Sigmoid colon (tissue), 7 donors: ENCODE measurements around the gene MIDN. TPM values are rescaled to one million over a fixed set of nuclear protein-coding genes. Genes with fewer than 3 reads are reported as not detected.
A peak's percentile ranks its signal among the peaks of the same experiment; 100 is the strongest.

ENCODE experiments used
- DNase-seq: peaks from one replicate; pipeline ENCODE4 v3.0.0-alpha.2; 2019
- H3K27ac ChIP-seq, 4 donors: fragments of 200-600 bp; sonication (generic); one replicate each; pipeline ENCODE4 v1.5.1; 2016 to 2019; ENCODE audit warnings: mild to moderate bottlenecking in 1 of 4
- H3K27me3 ChIP-seq, 3 donors: fragments of 200-600 bp; sonication (generic); one replicate each; pipeline ENCODE4 v1.5.1; 2019; ENCODE audit warnings: mild to moderate bottlenecking in 1 of 3
- H3K36me3 ChIP-seq, 4 donors: fragments of 200-600 bp; sonication (generic); one replicate each; pipeline ENCODE4 v1.5.1; 2016 to 2019
- H3K4me1 ChIP-seq, 4 donors: fragments of 200-600 bp; sonication (generic); one replicate each; pipeline ENCODE4 v1.5.1; 2017 to 2019
- H3K4me3 ChIP-seq, 4 donors: fragments of 200-600 bp; sonication (generic); one replicate each; pipeline ENCODE4 v1.5.1; 2017 to 2019; ENCODE audit warnings: mild to moderate bottlenecking in 2 of 4, moderate library complexity in 1 of 4
- H3K9me3 ChIP-seq, 4 donors: fragments of 200-600 bp in 3 of 4; sonication (generic) in 3 of 4; one replicate each; pipeline versions ENCODE4 v1.5.1 to v1.6.1; 2013 to 2019
- EP300 ChIP-seq, 4 donors: sonication (generic); formaldehyde crosslinking; IDR thresholded peaks; one replicate each; pipeline ENCODE4 v1.6.1; 2017; ENCODE audit warnings: antibody characterized with exemption in 4 of 4
- POLR2A ChIP-seq, 2 donors: fragments of 450-650 bp; IDR thresholded peaks; one replicate each; pipeline ENCODE4 v1.6.1; 2016; ENCODE audit warnings: antibody characterized with exemption in 2 of 2, mild to moderate bottlenecking in 2 of 2, moderate library complexity in 2 of 2
- POLR2AphosphoS5 ChIP-seq, 4 donors: sonication (generic); formaldehyde crosslinking; IDR thresholded peaks; one replicate each; pipeline ENCODE4 v1.6.1; 2017; ENCODE audit warnings: antibody characterized with exemption in 4 of 4
- WGBS, 2 donors: extraction: QIAGEN DNeasy Blood & Tissue Kit; methylation state at CpG; one replicate each; pipeline ENCODE4 v1.1.7; 2013; 5-methylcytosine and 5-hydroxymethylcytosine counted together
- intact Hi-C: fragments of 100-400 bp; cut with DNase I; formaldehyde crosslinking; loops from one replicate; pipeline ENCODE4 v1.15.1; 2023
- polyA plus RNA-seq, 3 donors: library from polyadenylated mRNA; stranded (reverse); fragments of 200-250 nt; gene quantifications; one replicate each; pipeline ENCODE4 v1.2.3, GENCODE V29; 2013
- total RNA-seq, 4 donors: library from RNA; depleted of rRNA; stranded (reverse); fragments of >200 nt; gene quantifications; one replicate each; pipeline ENCODE4 v1.1.0, GENCODE V29; 2016
- TF ChIP-seq, protein P1 (sequence below), 4 experiments: fragments of 450-650 bp in 3 of 4; fragments of 200-600 bp in 1 of 4; IDR thresholded peaks; one replicate each; pipeline ENCODE4 v1.5.1; 2016 to 2019; ENCODE audit warnings: antibody characterized with exemption in 4 of 4, mild to moderate bottlenecking in 3 of 4, moderate library complexity in 2 of 4
- donor health status: healthy with polysubstance abuse.
- donor health status: Bipolar disorder and iron deficiency.
- donor health status: healthy.

The MIDN gene
- total and polyA plus RNA-seq, 7 donors = 14.6 to 87.0 (median 42.1) TPM

DNA sequence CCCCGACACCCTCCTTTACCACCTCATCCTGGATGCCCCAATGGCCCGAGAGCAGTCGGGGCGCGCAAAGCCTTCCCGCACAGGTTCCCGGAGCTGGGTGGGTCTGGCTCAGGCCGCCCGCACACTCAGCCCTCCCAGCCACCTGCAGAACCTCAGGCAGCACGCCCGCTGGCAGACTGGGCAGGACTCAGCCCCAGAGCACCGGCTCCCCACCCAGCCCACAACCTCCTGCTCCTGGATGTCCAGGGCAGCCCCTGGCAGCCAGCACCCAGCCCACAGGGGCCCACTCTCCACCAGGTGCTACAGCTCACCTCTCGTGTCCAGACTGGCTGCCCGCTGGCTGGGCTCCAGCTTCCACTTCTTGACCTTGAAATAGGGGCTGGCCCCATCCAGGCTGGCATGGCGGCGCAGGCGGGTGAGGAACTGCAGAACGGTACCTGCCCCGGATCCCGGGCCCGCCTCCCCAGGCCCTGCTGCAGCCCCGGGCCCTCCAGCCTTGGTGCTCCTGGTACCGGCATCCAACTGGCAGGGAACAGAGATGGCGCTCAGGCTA is 15.2 kb upstream of the MIDN start:
- TF ChIP-seq POLR2AphosphoS5 (IDR thresholded peaks at IDR 0.05) (no peak), POLR2A (IDR thresholded peaks at IDR 0.05) (no peak), EP300 (IDR thresholded peaks at IDR 0.05) (no peak)
- TF ChIP-seq, protein P1, sequence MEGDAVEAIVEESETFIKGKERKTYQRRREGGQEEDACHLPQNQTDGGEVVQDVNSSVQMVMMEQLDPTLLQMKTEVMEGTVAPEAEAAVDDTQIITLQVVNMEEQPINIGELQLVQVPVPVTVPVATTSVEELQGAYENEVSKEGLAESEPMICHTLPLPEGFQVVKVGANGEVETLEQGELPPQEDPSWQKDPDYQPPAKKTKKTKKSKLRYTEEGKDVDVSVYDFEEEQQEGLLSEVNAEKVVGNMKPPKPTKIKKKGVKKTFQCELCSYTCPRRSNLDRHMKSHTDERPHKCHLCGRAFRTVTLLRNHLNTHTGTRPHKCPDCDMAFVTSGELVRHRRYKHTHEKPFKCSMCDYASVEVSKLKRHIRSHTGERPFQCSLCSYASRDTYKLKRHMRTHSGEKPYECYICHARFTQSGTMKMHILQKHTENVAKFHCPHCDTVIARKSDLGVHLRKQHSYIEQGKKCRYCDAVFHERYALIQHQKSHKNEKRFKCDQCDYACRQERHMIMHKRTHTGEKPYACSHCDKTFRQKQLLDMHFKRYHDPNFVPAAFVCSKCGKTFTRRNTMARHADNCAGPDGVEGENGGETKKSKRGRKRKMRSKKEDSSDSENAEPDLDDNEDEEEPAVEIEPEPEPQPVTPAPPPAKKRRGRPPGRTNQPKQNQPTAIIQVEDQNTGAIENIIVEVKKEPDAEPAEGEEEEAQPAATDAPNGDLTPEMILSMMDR (IDR thresholded peaks at IDR 0.05) = no peak
- Histone ChIP-seq H3K36me3 (peaks cover 0 to 2% (median under 1%) of the 10 kb centered on the region in 4 donors), H3K9me3 (no peaks in the 10 kb centered on the region), H3K27me3 (peaks cover 6 to 19% (median 7%) of the 10 kb centered on the region in 3 donors), H3K27ac (peak overlapping the region in 3 of 4 donors; percentile 14 to 60 (median 54)), H3K4me1 (peaks cover 0 to 37% (median 34%) of the 10 kb centered on the region in 4 donors), H3K4me3 (no peak overlapping the region)
- no peak for DNase-seq
- 20 to 73% methylated on average over 24 of the region's 24 CpGs for WGBS, 2 donors
- intact Hi-C loops = no loop called here

DNA sequence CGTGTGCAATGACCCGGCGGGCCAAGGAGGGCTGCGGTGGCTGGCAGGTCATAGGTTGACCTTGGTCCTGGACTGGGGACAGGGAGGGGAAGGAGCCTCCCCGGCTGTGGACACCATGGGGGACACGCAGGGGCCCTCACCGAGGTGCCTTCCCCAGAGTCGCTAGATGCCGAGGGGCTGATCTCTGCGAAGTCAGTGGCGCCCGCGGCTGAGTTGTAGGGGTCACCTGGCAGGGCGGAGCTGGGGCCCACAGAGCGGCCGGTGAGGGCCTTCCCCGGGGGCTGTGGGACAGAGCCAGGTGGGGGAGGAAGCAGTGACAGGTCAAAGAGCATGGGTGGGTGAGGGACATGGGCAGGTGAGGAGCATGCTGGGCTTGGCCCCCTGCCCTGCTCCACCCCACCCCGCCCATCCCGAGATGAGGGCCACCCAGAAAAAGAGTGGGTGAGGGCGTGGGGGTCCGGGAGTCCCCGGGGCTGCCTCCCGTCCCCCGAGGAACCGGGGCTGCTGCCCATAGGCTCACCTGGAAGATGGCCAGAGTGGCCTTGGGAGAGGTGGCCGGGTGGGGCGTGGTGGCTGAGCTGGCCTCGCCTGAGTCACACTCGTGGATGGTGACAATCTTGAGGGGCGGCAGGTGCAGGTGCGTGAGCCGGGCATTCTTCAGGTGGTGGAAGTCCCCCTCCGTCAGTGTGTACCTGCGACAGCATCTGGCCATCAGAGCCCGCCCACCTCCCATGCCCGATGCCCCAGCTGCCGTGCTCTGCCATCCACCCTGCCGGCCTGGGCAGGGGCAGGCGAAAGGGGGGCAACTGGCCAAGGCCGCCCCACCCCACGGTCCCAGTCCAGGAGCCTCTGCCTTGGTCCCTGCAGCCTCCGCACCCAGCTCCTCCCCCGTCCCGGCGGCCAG is 14.1 kb upstream of the MIDN start:
- no peak overlapping the region for H3K27ac ChIP-seq
- no peaks in the 10 kb centered on the region for H3K36me3 ChIP-seq
- TF ChIP-seq POLR2AphosphoS5 (IDR thresholded peaks at IDR 0.05) (no peak), POLR2A (IDR thresholded peaks at IDR 0.05) (no peak), EP300 (IDR thresholded peaks at IDR 0.05) (no peak)
- TF ChIP-seq, protein P1 (IDR thresholded peaks at IDR 0.05) = no peak
- WGBS, 2 donors = 27 to 82% methylated on average over 45 of the region's 45 CpGs
- H3K27me3 ChIP-seq = peaks cover 6 to 19% (median 7%) of the 10 kb centered on the region in 3 donors
- no peak overlapping the region for H3K4me3 ChIP-seq
- DNase-seq = no peak
- H3K4me1 ChIP-seq = peaks cover 0 to 41% (median 39%) of the 10 kb centered on the region in 4 donors
- intact Hi-C loops = no loop called here
- no peaks in the 10 kb centered on the region for H3K9me3 ChIP-seq

DNA sequence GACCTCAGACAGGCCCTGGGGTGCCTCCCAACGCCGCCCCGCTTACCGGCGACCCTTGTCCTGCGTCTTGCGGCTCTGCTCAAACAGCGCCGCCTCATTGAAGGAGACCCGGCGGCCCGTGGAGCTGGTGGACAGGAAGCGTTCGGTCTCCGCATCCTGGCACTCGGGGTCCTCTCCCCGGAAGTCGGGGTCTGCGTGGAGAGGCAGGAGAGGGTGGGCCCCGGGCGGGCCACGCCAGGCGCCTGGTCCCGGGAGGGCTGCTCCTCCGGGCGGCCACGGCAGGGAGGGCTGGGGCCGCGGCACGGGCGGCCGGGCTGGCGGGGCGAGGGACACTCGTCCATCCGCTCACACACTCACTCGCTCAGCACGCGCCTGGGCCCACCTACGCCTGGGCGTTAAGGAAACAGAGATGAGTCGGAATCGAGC is 13.4 kb upstream of the MIDN start:
- no peaks in the 10 kb centered on the region for H3K36me3 ChIP-seq
- WGBS, 2 donors = 59 to 90% methylated on average over 43 of the region's 43 CpGs
- TF ChIP-seq POLR2AphosphoS5 (IDR thresholded peaks at IDR 0.05) = no peak
- no peak for TF ChIP-seq EP300 (IDR thresholded peaks at IDR 0.05)
- no peak for TF ChIP-seq POLR2A (IDR thresholded peaks at IDR 0.05)
- TF ChIP-seq, protein P1 (IDR thresholded peaks at IDR 0.05) = no peak
- H3K9me3 ChIP-seq = no peaks in the 10 kb centered on the region
- intact Hi-C loops = no loop called here
- no peak overlapping the region for H3K4me3 ChIP-seq
- peaks cover 0 to 46% (median 41%) of the 10 kb centered on the region in 4 donors for H3K4me1 ChIP-seq
- H3K27me3 ChIP-seq = peaks cover 6 to 19% (median 7%) of the 10 kb centered on the region in 3 donors
- H3K27ac ChIP-seq = no peak overlapping the region
- DNase-seq = no peak

DNA sequence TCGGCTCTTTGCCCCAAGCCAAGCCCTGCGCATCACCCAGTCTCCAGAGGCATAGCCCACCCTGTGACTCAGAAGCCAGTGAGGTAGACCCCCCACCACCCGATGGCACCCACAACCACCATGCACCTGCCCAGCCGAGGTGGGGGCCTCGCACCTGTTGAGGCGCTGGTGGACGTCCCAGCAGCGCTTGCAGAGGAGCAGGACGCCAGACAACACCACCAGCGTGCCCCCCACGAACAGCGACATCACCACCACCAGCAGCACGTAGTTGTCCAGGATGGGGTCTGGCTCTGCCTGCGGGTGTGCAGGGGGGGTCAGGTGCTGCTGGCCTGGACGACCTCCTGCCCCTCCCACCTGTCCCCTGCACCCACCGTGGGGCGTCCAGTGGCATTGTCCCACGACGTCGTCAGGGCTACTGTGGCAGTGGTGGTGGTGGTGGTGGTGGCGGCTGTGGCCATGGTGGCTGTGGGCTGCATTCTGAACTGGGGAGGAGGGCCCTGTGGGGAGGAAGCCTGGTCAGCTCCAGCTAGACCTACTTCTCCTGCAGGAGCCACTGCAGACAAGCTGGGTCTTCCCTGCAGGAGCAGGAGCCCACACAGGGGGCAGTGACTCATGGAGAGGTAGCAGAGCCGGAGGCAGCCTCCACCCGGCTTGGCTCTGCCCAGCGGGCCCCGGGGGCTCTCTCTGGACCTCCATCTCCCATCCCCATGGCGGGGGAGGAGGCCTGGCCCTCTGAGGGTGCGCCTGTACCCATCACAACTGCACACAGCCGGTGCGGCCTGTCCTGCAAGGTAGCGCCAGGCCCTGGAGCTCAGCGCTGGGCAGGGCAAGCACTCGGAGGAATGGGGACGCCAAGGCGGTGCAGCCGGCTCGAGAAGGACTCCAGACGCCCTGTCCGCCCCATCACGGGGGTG is 12.5 kb upstream of the MIDN start:
- Histone ChIP-seq H3K4me3 (peak overlapping the region in 1 of 4 donors; percentile 64), H3K9me3 (no peaks in the 10 kb centered on the region), H3K36me3 (no peaks in the 10 kb centered on the region), H3K4me1 (peaks cover 0 to 54% (median 48%) of the 10 kb centered on the region in 4 donors), H3K27ac (no peak overlapping the region), H3K27me3 (peaks cover 6 to 19% (median 7%) of the 10 kb centered on the region in 3 donors)
- intact Hi-C loops = loop anchor here (2.0 kb wide), 1 partner anchor 15 kb away; no protein-coding TSS in a partner anchor
- TF ChIP-seq POLR2A (IDR thresholded peaks at IDR 0.05) (no peak), EP300 (IDR thresholded peaks at IDR 0.05) (no peak), POLR2AphosphoS5 (IDR thresholded peaks at IDR 0.05) (no peak)
- TF ChIP-seq, protein P1 (IDR thresholded peaks at IDR 0.05) = no peak
- no peak for DNase-seq
- 50 to 81% methylated on average over 39 of the region's 39 CpGs for WGBS, 2 donors
